Measurements from ENCODE around the gene LY6G6F. TPM values are rescaled to one million over a fixed set of nuclear protein-coding genes. Genes with fewer than 3 reads are reported as not detected.

The LY6G6F gene
- total RNA-seq, 2 donors from 2014 or later, result not detected

DNA sequence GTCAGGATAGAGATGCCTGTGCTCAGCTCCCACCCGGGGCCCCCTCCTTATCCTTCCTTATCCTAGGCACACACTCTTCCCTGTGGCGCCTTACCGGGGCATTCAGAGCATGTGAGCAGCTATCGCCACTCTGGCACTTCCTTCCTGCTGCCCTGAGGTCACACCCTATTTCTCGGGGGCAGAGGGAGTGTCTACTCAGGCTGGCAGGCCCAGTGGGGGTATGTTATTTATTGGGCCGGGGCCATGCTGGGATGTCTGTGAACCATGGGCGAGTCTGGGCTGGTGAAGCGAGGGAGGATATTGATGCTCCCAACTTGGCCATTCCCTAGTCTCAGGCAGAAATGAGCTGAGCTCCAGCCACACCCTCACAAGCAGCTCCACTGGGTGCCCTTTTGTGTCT, 4.6 kb downstream of the LY6G6F start:
- DNase-seq (ENCODE audit: low spot score), result no peak
- Histone ChIP-seq H3K9me3 (no peaks in the 10 kb centered on the region), H3K36me3 (no peaks in the 10 kb centered on the region), H3K4me1 (no peaks in the 10 kb centered on the region), H3K4me3 (no peak overlapping the region), H3K27ac (no peak overlapping the region), H3K27me3 (no peaks in the 10 kb centered on the region)
- TF ChIP-seq, protein P1, sequence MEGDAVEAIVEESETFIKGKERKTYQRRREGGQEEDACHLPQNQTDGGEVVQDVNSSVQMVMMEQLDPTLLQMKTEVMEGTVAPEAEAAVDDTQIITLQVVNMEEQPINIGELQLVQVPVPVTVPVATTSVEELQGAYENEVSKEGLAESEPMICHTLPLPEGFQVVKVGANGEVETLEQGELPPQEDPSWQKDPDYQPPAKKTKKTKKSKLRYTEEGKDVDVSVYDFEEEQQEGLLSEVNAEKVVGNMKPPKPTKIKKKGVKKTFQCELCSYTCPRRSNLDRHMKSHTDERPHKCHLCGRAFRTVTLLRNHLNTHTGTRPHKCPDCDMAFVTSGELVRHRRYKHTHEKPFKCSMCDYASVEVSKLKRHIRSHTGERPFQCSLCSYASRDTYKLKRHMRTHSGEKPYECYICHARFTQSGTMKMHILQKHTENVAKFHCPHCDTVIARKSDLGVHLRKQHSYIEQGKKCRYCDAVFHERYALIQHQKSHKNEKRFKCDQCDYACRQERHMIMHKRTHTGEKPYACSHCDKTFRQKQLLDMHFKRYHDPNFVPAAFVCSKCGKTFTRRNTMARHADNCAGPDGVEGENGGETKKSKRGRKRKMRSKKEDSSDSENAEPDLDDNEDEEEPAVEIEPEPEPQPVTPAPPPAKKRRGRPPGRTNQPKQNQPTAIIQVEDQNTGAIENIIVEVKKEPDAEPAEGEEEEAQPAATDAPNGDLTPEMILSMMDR (IDR thresholded peaks at IDR 0.05), result no peak

DNA sequence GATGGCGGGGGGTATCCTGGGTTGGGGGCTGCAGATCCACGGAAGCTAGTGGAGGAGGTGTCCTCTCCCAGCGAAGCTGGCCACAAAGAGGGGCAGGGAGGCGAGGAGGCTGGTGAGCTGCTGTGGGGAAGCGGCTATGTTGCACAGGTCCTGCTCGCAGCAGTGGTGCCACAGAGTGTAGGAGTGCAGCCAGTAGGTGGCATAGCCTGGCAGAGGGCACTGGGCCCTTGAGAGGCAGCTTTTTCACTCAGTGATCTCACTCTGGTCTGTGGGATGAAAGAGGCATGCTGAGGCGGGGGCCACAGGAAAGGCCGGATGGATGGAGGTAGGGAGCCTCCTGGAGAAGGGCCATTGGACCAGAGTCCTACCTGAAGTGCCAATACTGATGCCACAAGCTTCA, 5.6 kb downstream of the LY6G6F start:
- DNase-seq (ENCODE audit: low spot score), result no peak
- TF ChIP-seq, protein P1 (IDR thresholded peaks at IDR 0.05), result peak in 1 of 2 donors; percentile 32
- H3K27me3 ChIP-seq, result no peaks in the 10 kb centered on the region

DNA sequence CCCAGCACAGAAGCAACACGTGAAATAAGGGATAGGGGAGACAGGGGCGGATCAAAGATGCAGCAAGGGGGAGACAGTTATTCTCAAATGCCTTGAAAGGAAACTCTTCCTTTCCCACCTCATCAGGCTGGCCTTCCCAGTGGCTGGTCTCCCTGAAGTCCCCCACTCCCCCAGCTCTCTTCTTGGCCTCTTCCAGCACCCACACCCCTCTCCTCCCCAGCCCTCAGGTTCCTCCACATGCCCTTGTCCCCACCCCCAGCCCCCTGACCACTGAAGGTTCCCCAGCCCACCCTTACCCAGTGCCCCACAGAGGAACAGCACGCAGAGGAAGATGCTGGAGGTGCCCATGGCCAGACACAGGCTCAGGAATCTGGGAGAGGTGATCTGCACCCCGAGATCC, 6.8 kb downstream of the LY6G6F start:
- no peak for DNase-seq (ENCODE audit: low spot score)
- H3K4me3 ChIP-seq, result no peak overlapping the region

More for the DNA sequence above, 5.6 kb downstream of the LY6G6F start:
- H3K27ac ChIP-seq, result no peak overlapping the region
- H3K4me3 ChIP-seq, result no peak overlapping the region
- no peaks in the 10 kb centered on the region for H3K4me1 ChIP-seq
- H3K36me3 ChIP-seq, result no peaks in the 10 kb centered on the region
- H3K9me3 ChIP-seq, result no peaks in the 10 kb centered on the region

DNA sequence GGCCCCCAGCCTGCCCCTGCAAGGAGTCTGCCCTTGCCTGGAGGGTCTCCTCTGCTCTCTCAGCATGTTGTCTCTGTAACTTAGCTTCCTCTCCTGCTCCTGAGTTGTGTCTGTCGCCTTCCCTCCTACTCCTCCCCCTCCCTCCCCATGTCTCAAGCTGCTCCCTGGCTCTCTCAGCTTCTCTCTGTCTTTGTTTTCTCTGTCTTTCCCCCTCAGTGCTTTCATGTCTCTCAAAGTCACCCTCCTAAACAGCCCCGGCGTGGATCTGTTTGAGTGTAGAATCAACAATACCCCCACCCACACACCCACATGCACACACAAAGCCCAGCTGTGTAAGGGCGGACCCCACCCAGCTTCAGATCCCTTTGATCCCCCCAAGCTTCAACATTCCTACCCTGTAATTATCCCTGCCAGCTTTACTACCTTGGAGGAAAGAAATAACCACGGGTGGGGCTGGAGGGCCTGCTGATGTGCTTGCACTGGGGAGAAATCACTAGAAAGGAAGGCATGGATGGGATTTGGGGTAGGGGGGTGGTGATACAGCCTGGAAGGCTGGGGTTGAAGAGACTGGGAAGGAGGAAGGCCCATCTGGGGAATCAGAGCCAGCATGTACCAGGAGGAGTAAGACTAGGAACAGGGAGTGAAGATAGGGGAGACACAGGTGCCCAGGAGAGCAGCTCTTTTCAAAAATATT, 7.5 kb downstream of the LY6G6F start:
- Histone ChIP-seq H3K4me3 (no peak overlapping the region), H3K9me3 (no peaks in the 10 kb centered on the region), H3K27ac (no peak overlapping the region), H3K27me3 (no peaks in the 10 kb centered on the region), H3K4me1 (no peaks in the 10 kb centered on the region), H3K36me3 (no peaks in the 10 kb centered on the region)
- no peak for DNase-seq (ENCODE audit: low spot score)
- TF ChIP-seq, protein P1 (IDR thresholded peaks at IDR 0.05), result no peak

More for the DNA sequence above, 6.8 kb downstream of the LY6G6F start:
- TF ChIP-seq, protein P1 (IDR thresholded peaks at IDR 0.05), result no peak
- Histone ChIP-seq H3K27ac (no peak overlapping the region), H3K36me3 (no peaks in the 10 kb centered on the region), H3K9me3 (no peaks in the 10 kb centered on the region), H3K4me1 (no peaks in the 10 kb centered on the region), H3K27me3 (no peaks in the 10 kb centered on the region)

DNA sequence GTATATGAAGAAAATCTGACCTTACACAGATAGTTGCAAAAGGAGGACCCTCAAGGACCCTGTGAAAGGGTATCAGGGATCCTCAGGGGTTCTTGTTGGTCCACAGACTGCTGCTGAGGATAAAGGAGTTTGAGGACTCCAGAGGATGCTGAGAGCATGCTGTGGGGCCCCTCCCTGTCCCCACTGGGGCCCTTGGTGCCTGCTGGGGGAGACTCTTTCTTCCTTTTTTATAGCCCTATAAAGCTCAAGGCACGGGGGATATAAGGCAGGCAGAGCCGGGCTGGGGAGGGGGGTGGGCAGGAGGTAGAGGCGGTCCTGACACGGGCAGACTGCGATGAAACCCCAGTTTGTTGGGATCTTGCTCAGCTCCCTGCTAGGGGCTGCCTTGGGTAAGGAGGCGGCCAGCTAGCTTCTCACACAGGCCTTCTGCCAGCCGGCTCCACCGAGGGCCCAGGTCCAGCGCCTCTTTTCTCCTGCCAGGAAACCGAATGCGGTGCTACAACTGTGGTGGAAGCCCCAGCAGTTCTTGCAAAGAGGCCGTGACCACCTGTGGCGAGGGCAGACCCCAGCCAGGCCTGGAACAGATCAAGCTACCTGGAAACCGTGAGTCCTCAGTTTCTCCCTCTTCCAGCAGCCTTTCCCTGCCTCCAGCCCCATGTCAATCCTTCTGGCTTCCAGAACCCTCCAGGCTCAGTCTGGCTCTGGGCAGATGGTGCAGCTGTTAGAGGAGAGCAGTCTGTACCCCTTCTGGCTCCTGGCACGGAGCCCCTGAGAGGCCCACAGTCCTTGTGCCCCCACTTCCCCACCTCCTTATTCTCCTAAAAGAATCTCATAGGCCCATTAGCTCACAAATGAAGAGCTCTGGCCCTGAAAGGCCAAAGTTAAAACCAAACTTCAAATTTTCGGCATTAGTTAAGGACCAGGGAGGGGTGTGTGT, 8.6 kb downstream of the LY6G6F start, which contains the start of gene LY6G6D:
Gene LY6G6D, plus strand, starts transcription at position 327 of the 937 bp plus-strand sequence. Its CDS starts 8 bp downstream, at position 335.
- TF ChIP-seq, protein P1 (IDR thresholded peaks at IDR 0.05), result no peak
- Histone ChIP-seq H3K27ac (no peak within 1 kb of the TSS), H3K36me3 (no peaks in the 10 kb centered on the region), H3K4me3 (no peak within 1 kb of the TSS), H3K4me1 (no peaks in the 10 kb centered on the region), H3K9me3 (no peaks in the 10 kb centered on the region), H3K27me3 (no peaks in the 10 kb centered on the region)
- DNase-seq (ENCODE audit: low spot score), result no peak

Data from right atrium auricular region (tissue), 2 donors.